GM23248 (cell line): ENCODE measurements around the gene WASF3.

Experiments used
- EZH2 ChIP-seq: fragments of 200-600 bp; sonication (generic); IDR thresholded peaks from 2 replicates; pipeline ENCODE4 v1.6.1; 2018; ENCODE audit warnings: antibody characterized with exemption, mild to moderate bottlenecking; ENCODE audit not compliant: insufficient read depth, poor library complexity, severe bottlenecking
- EZH2phosphoT487 ChIP-seq: fragments of 200-600 bp; sonication (generic); IDR thresholded peaks from 2 replicates; pipeline ENCODE4 v1.6.1; 2018; ENCODE audit warnings: antibody characterized with exemption, moderate library complexity, mild to moderate bottlenecking, low read depth; ENCODE audit not compliant: insufficient read depth

DNA sequence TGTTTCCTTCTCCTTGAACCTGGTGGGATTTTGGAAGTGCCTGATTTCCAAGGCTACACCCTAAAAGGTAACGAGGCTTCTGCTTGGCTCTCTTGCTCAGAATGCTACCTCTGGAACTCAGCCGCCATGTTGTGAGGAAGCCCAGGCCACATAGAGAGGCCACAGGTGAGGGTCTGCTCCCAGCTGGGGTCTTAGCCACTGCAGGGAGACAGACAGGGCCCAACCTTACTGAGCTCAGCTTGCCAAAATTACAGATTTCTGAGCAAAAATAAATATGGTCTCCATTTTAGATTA, 141.7 kb downstream of the WASF3 start:
- TF ChIP-seq EZH2 (no peak), EZH2phosphoT487 (no peak)
